Stomach smooth muscle (tissue), 2 donors: Measurements from ENCODE around the gene EBNA1BP2.

Experiments used
- H3K27ac ChIP-seq: one replicate; pipeline ENCODE4 v1.7.0; 2013; ENCODE audit warnings: mild to moderate bottlenecking, low read length, inconsistent platforms
- H3K27me3 ChIP-seq, 2 donors: one replicate each; pipeline ENCODE4 v1.7.0; 2013; ENCODE audit warnings: low read length in 2 of 2; ENCODE audit not compliant: insufficient read depth in 2 of 2, control insufficient read depth in 1 of 2
- H3K36me3 ChIP-seq, 2 donors: one replicate each; pipeline ENCODE4 v1.7.0; 2013; ENCODE audit warnings: low read length in 2 of 2; ENCODE audit not compliant: control insufficient read depth in 2 of 2, insufficient read depth in 2 of 2
- H3K4me1 ChIP-seq: one replicate; pipeline ENCODE4 v1.7.0; 2013; ENCODE audit warnings: low read length; ENCODE audit not compliant: control insufficient read depth, insufficient read depth
- H3K4me3 ChIP-seq, 2 donors: one replicate each; pipeline ENCODE4 v1.7.0; 2013; ENCODE audit warnings: low read length in 2 of 2
- H3K9ac ChIP-seq, 2 donors: one replicate each; pipeline ENCODE4 v1.7.0; 2013; ENCODE audit warnings: low read length in 2 of 2, mild to moderate bottlenecking in 1 of 2
- H3K9me3 ChIP-seq, 2 donors: one replicate each; pipeline ENCODE4 v1.7.0; 2013; ENCODE audit warnings: low read length in 2 of 2; ENCODE audit not compliant: control insufficient read depth in 2 of 2
- donor health status: healthy.
- donor health status: Pancreatic carcinoma.

The EBNA1BP2 gene

GRCh38 chr1:43171312-43171875 is 696 bp downstream of the EBNA1BP2 start:
- no peak overlapping the region for H3K27ac ChIP-seq
- peaks cover 0 to 3% of the 10 kb centered on the region in 2 donors for H3K27me3 ChIP-seq
- H3K4me3 ChIP-seq: peak overlapping the region; percentile 97 to 98
- H3K4me1 ChIP-seq: peaks cover 10% of the 10 kb centered on the region
- H3K9ac ChIP-seq: peak overlapping the region; percentile 77 to 89
- peaks cover 23 to 30% of the 10 kb centered on the region in 2 donors for H3K36me3 ChIP-seq
- no peaks in the 10 kb centered on the region for H3K9me3 ChIP-seq

GRCh38 chr1:43165765-43166164 is 6.3 kb downstream of the EBNA1BP2 start:
- Histone ChIP-seq H3K36me3 (peaks cover 41 to 50% of the 10 kb centered on the region in 2 donors), H3K9me3 (no peaks in the 10 kb centered on the region), H3K4me1 (no peaks in the 10 kb centered on the region), H3K9ac (no peak overlapping the region), H3K27ac (no peak overlapping the region), H3K27me3 (no peaks in the 10 kb centered on the region), H3K4me3 (no peak overlapping the region)

GRCh38 chr1:43165162-43165561 is 6.9 kb downstream of the EBNA1BP2 start:
- H3K27me3 ChIP-seq: no peaks in the 10 kb centered on the region
- H3K36me3 ChIP-seq: peaks cover 41 to 48% of the 10 kb centered on the region in 2 donors
- no peak overlapping the region for H3K9ac ChIP-seq
- no peak overlapping the region for H3K27ac ChIP-seq
- no peak overlapping the region for H3K4me3 ChIP-seq
- H3K4me1 ChIP-seq: no peaks in the 10 kb centered on the region
- H3K9me3 ChIP-seq: no peaks in the 10 kb centered on the region

- Histone ChIP-seq H3K4me1 (no peaks in the 10 kb centered on the region), H3K27me3 (peaks cover 12 to 15% of the 10 kb centered on the region in 2 donors), H3K4me3 (no peak overlapping the region), H3K36me3 (no peaks in the 10 kb centered on the region), H3K27ac (no peak overlapping the region), H3K9ac (no peak overlapping the region), H3K9me3 (no peaks in the 10 kb centered on the region)
These were observed 16.1 kb downstream of the EBNA1BP2 start for GRCh38 chr1:43156026-43156425.

- Histone ChIP-seq H3K9ac (no peak overlapping the region), H3K4me1 (peaks cover 1% of the 10 kb centered on the region), H3K36me3 (no peaks in the 10 kb centered on the region), H3K9me3 (no peaks in the 10 kb centered on the region), H3K27me3 (peaks cover 19 to 29% of the 10 kb centered on the region in 2 donors), H3K4me3 (no peak overlapping the region), H3K27ac (no peak overlapping the region)
These were observed 18.6 kb downstream of the EBNA1BP2 start for GRCh38 chr1:43153443-43153842.

GRCh38 chr1:43152866-43153265 is 19.2 kb downstream of the EBNA1BP2 start:
- H3K9me3 ChIP-seq: no peaks in the 10 kb centered on the region
- H3K27me3 ChIP-seq: peaks cover 23 to 29% of the 10 kb centered on the region in 2 donors
- H3K27ac ChIP-seq: no peak overlapping the region
- no peak overlapping the region for H3K9ac ChIP-seq
- peaks cover 5% of the 10 kb centered on the region for H3K4me1 ChIP-seq
- no peaks in the 10 kb centered on the region for H3K36me3 ChIP-seq
- H3K4me3 ChIP-seq: no peak overlapping the region

GRCh38 chr1:43149889-43150288 is 22.2 kb downstream of the EBNA1BP2 start:
- H3K36me3 ChIP-seq: no peaks in the 10 kb centered on the region
- no peak overlapping the region for H3K9ac ChIP-seq
- peaks cover 31 to 37% of the 10 kb centered on the region in 2 donors for H3K27me3 ChIP-seq
- no peak overlapping the region for H3K27ac ChIP-seq
- H3K4me3 ChIP-seq: no peak overlapping the region
- H3K4me1 ChIP-seq: peaks cover 8% of the 10 kb centered on the region
- no peaks in the 10 kb centered on the region for H3K9me3 ChIP-seq

GRCh38 chr1:43147625-43148327 is 24.3 kb downstream of the EBNA1BP2 start:
- Histone ChIP-seq H3K27me3 (peaks cover 36 to 44% of the 10 kb centered on the region in 2 donors), H3K4me3 (peak overlapping the region; percentile 57 to 73), H3K4me1 (peaks cover 8% of the 10 kb centered on the region), H3K9ac (peak overlapping the region; percentile 30 to 42), H3K27ac (no peak overlapping the region), H3K36me3 (no peaks in the 10 kb centered on the region), H3K9me3 (no peaks in the 10 kb centered on the region)

GRCh38 chr1:43144237-43144636 is 27.9 kb downstream of the EBNA1BP2 start:
- Histone ChIP-seq H3K4me3 (no peak overlapping the region), H3K9ac (no peak overlapping the region), H3K9me3 (no peaks in the 10 kb centered on the region), H3K27ac (no peak overlapping the region), H3K27me3 (peaks cover 23% of the 10 kb centered on the region in 2 donors), H3K4me1 (peaks cover 8% of the 10 kb centered on the region), H3K36me3 (no peaks in the 10 kb centered on the region)

- peaks cover 17% of the 10 kb centered on the region in 2 donors for H3K27me3 ChIP-seq
- H3K9ac ChIP-seq: no peak overlapping the region
- no peak overlapping the region for H3K4me3 ChIP-seq
- no peak overlapping the region for H3K27ac ChIP-seq
- no peaks in the 10 kb centered on the region for H3K9me3 ChIP-seq
- peaks cover 7% of the 10 kb centered on the region for H3K4me1 ChIP-seq
- H3K36me3 ChIP-seq: no peaks in the 10 kb centered on the region
These were observed 28.6 kb downstream of the EBNA1BP2 start for GRCh38 chr1:43143441-43143888.

GRCh38 chr1:43140583-43140982 is 31.5 kb downstream of the EBNA1BP2 start:
- no peak overlapping the region for H3K9ac ChIP-seq
- H3K4me3 ChIP-seq: no peak overlapping the region
- no peaks in the 10 kb centered on the region for H3K36me3 ChIP-seq
- no peak overlapping the region for H3K27ac ChIP-seq
- H3K4me1 ChIP-seq: no peaks in the 10 kb centered on the region
- H3K27me3 ChIP-seq: peaks cover 6 to 15% of the 10 kb centered on the region in 2 donors
- H3K9me3 ChIP-seq: no peaks in the 10 kb centered on the region
